Loucy (cell line): ENCODE measurements around the gene MUC5B.

Experiments used
- H2AFZ ChIP-seq: fragments of 200-600 bp; sonication (generic); 2 replicates; pipeline ENCODE4 v1.6.0; 2016; ENCODE audit warnings: antibody characterized with exemption, mild to moderate bottlenecking, low read length, moderate library complexity
- H3F3A ChIP-seq: fragments of 200-600 bp; 2 replicates; pipeline ENCODE4 v1.6.0; 2016; ENCODE audit warnings: antibody characterized with exemption, low read depth, mild to moderate bottlenecking
- H3K27me3 ChIP-seq: fragments of 200-600 bp; sonication (generic); 2 replicates; pipeline ENCODE4 v1.6.1; 2014; ENCODE audit warnings: low read length, mild to moderate bottlenecking; ENCODE audit not compliant: insufficient read depth, poor library complexity, severe bottlenecking
- H3K36me3 ChIP-seq: fragments of 200-600 bp; sonication (generic); 2 replicates; pipeline ENCODE4 v1.6.1; 2016; ENCODE audit warnings: low read length; ENCODE audit not compliant: insufficient read depth
- H3K4me1 ChIP-seq: fragments of 200-600 bp; sonication (generic); 2 replicates; pipeline ENCODE4 v1.5.1; 2014; ENCODE audit warnings: low read length, mild to moderate bottlenecking; ENCODE audit not compliant: insufficient read depth, poor library complexity, severe bottlenecking
- H3K4me2 ChIP-seq: fragments of 200-600 bp; sonication (generic); 2 replicates; pipeline ENCODE4 v1.6.0; 2014; ENCODE audit warnings: antibody characterized with exemption, low read length, low read depth, mild to moderate bottlenecking; ENCODE audit not compliant: poor library complexity, severe bottlenecking
- H3K4me3 ChIP-seq: fragments of 200-600 bp; sonication (generic); 2 replicates; pipeline ENCODE4 v1.5.1; 2014; ENCODE audit warnings: low read length, mild to moderate bottlenecking, mixed read lengths; ENCODE audit not compliant: poor library complexity, severe bottlenecking
- H3K79me2 ChIP-seq: fragments of 200-600 bp; sonication (generic); 2 replicates; pipeline ENCODE4 v1.6.1; 2014; ENCODE audit warnings: low read length; ENCODE audit not compliant: insufficient read depth
- H3K9ac ChIP-seq: fragments of 200-600 bp; sonication (generic); 2 replicates; pipeline ENCODE4 v1.6.0; 2014; ENCODE audit warnings: mild to moderate bottlenecking, low read depth, low read length, moderate library complexity; ENCODE audit not compliant: poor library complexity, severe bottlenecking
- H3K9me2 ChIP-seq: fragments of 200-600 bp; sonication (generic); replicated peaks from 2 replicates; pipeline ENCODE4 v1.6.1; 2016; ENCODE audit warnings: low read depth, low read length, mixed read lengths
- H3K9me3 ChIP-seq: fragments of 200-600 bp; sonication (generic); 2 replicates; pipeline ENCODE4 v1.6.1; 2014; ENCODE audit warnings: mild to moderate bottlenecking, antibody characterized with exemption, low read length, low read depth; ENCODE audit not compliant: insufficient read depth
- H4K20me1 ChIP-seq: fragments of 200-600 bp; sonication (generic); 2 replicates; pipeline ENCODE4 v1.6.0; 2014; ENCODE audit warnings: antibody characterized with exemption, low read length, mild to moderate bottlenecking; ENCODE audit not compliant: insufficient read depth, poor library complexity, severe bottlenecking
- CTCF ChIP-seq: fragments of 200-600 bp; sonication (generic); conservative IDR thresholded peaks from 2 replicates; pipeline ENCODE4 v1.5.1; 2014; ENCODE audit warnings: mild to moderate bottlenecking, antibody characterized with exemption, low read length
- EZH2phosphoT487 ChIP-seq: fragments of 200-600 bp; IDR thresholded peaks from 2 replicates; pipeline ENCODE4 v1.6.1; 2018; ENCODE audit warnings: antibody characterized with exemption, mild to moderate bottlenecking, moderate library complexity, borderline replicate concordance

MUC5B gene

GRCh38 chr11:1267441-1268100, 44.7 kb downstream of the MUC5B start:
- Histone ChIP-seq H3K9me2 (no peaks in the 10 kb centered on the region), H3K4me1 (peaks cover 5% of the 10 kb centered on the region), H2AFZ (no peak overlapping the region), H3K4me3 (no peak overlapping the region), H3K27me3 (no peaks in the 10 kb centered on the region), H3K9me3 (no peaks in the 10 kb centered on the region), H3K9ac (no peak overlapping the region), H3K4me2 (no peak overlapping the region), H3K36me3 (no peaks in the 10 kb centered on the region), H3K79me2 (no peaks in the 10 kb centered on the region), H3F3A (no peaks in the 10 kb centered on the region), H4K20me1 (no peaks in the 10 kb centered on the region)
- no peak for TF ChIP-seq EZH2phosphoT487
- TF ChIP-seq CTCF = no peak

- Histone ChIP-seq H3K9me2 (no peaks in the 10 kb centered on the region), H3K4me2 (no peak overlapping the region), H3K4me3 (no peak overlapping the region), H3K79me2 (no peaks in the 10 kb centered on the region), H3K9ac (no peak overlapping the region), H3K4me1 (no peaks in the 10 kb centered on the region), H3K9me3 (no peaks in the 10 kb centered on the region), H3K27me3 (no peaks in the 10 kb centered on the region), H3F3A (no peaks in the 10 kb centered on the region), H3K36me3 (no peaks in the 10 kb centered on the region), H2AFZ (no peak overlapping the region), H4K20me1 (no peaks in the 10 kb centered on the region)
- TF ChIP-seq EZH2phosphoT487 (no peak), CTCF (no peak)
Observed at GRCh38 chr11:1269957-1270356, 47.1 kb downstream of the MUC5B start.

GRCh38 chr11:1270476-1270875, 47.6 kb downstream of the MUC5B start:
- H4K20me1 ChIP-seq = no peaks in the 10 kb centered on the region

More at GRCh38 chr11:1270476-1270875, 47.6 kb downstream of the MUC5B start:
- Histone ChIP-seq H3K4me3 (no peak overlapping the region), H3K79me2 (no peaks in the 10 kb centered on the region), H3K27me3 (no peaks in the 10 kb centered on the region), H3K9me3 (no peaks in the 10 kb centered on the region), H2AFZ (no peak overlapping the region), H3K4me1 (no peaks in the 10 kb centered on the region), H3K9me2 (no peaks in the 10 kb centered on the region), H3K36me3 (peaks cover 5% of the 10 kb centered on the region; the same call in 1 of the 2 replicates), H3K4me2 (no peak overlapping the region), H3K9ac (no peak overlapping the region), H3F3A (no peaks in the 10 kb centered on the region)
- TF ChIP-seq EZH2phosphoT487 = no peak
- no peak for TF ChIP-seq CTCF
